GM19372 (cell line): ENCODE data around the gene CD40.

Experiments
- ATAC-seq: cut with Tn5 transposase; IDR thresholded peaks from one replicate; pipeline ENCODE4 v1.9.1; 2021; ENCODE audit warnings: mild to moderate bottlenecking, low read depth, moderate library complexity; ENCODE audit not compliant: unreplicated experiment

Gene CD40

GRCh38 chr20:46142124-46142523 lies 24.0 kb downstream of the CD40 start:
- no peak for ATAC-seq

GRCh38 chr20:46144432-46145025 lies 26.4 kb downstream of the CD40 start:
- no peak for ATAC-seq

DNA sequence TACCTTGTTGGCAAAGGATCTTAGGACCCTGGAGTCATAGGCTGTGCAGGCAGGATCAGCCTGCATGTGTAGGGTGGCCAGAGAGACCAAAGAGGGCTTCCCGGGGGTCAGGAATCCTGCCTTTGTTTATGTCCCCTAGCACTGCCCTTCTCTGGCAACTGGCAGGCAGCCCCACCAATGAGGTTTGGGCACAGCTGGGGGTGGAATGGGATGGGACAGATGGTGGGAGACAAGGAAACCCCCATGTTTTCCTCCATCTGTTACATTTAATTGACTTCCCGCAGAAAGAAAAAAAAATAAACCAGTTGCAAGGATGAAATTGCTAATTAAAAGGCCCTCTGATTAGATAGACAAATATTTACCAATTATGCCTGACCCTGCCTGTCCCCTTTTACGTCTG lies 27.6 kb downstream of the CD40 start:
- no peak for ATAC-seq

- no peak for ATAC-seq
Measured at GRCh38 chr20:46148313-46149208, 30.4 kb downstream of the CD40 start.

- no peak for ATAC-seq
Measured at GRCh38 chr20:46150943-46151342, 32.8 kb downstream of the CD40 start.

DNA sequence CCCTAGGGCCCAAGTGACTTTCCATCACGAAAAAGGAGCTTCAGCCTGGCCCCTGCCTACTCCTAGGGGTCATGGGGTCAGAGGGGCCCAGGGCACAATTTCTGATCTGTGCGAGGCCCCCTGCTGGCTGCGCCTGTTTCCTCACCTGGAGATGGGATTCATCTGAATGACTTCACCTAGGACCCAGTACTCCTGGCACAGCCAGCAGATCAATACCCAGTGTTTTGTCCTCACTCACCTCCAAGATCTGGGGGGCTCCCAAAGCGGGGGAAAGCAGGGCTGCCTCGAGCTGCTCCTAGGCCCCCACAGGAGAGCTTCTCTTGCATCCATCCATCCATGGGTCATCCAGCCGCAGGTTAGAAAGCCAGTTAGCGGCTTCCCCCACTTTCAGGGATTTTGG lies 33.8 kb downstream of the CD40 start:
- ATAC-seq, result no peak

DNA sequence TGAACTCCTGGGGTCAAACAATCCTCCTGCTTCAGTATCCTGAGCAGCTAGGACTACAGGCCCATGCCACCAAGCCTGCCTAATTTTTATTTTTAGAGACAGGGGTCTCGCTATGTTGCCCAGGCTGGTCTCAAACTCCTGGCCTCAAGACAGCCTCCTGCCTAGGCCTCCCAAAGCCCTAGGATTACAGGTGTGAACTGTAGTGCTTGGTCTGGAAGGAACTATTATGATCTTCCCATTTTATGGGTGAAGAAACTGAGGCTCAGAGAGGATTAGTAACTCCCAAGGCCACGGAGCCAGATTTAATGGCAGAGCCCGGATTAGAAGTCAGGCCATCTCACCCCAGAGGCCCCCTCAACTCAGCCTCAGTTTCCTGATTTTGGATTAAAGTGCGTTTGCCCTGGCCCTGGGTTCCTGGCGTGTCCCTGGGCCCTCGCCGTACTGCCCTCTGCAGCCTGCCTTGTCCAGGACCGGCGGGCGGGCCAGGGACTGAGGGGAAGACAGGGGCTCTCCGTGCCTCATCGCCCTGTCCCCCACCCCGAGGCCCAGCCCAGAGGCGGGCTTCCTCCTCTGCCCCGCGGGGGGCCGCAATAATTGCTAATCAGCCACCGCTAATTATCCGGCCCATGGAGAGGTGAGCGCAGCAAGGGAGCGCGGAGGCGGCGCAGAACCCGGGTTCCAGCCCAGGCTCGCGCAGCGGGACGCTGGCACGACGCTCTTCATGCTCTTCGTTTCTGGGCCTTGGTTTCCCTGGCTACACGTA lies 34.9 kb downstream of the CD40 start:
- no peak for ATAC-seq

DNA sequence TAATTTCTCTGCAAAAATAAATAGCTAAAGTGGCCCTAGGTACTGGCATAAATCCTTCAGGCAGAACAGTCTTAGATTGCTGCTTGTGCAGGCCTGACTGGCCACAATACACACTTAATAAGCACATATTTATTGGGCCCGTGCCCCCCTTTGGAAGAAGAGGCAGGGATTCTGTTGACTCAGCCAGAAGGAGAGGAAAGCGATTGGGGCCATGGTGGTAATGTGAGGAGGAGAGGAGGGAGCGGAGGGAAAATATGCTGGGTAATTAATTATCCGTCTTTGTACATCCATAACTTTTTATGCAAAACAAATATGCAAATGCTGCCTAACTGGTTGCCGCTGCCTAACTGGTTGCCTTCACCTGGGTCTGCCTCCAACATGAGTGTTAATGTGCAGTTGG lies 36.2 kb downstream of the CD40 start:
- ATAC-seq, result no peak

- no peak for ATAC-seq
Measured at GRCh38 chr20:46154796-46155195, 36.7 kb downstream of the CD40 start.

DNA sequence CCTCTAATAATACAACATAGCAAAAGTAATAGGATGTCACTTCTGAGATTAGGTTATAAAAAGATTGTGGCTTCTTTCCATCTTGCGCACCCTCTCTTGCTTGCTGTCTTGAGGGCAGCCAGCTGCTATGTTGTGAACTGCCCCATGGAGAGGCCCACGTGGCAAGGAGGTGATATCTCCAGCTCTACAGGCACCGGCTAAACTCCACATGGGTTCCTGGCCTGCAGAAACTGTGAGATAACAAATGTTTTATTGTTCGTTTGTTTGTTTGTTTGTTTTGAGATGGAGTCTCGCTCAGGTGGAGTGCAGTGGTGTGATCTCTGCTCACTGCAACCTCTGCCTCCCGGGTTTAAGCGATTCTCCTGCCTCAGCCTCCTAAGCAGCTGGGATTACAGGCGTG lies 38.0 kb downstream of the CD40 start:
- no peak for ATAC-seq

DNA sequence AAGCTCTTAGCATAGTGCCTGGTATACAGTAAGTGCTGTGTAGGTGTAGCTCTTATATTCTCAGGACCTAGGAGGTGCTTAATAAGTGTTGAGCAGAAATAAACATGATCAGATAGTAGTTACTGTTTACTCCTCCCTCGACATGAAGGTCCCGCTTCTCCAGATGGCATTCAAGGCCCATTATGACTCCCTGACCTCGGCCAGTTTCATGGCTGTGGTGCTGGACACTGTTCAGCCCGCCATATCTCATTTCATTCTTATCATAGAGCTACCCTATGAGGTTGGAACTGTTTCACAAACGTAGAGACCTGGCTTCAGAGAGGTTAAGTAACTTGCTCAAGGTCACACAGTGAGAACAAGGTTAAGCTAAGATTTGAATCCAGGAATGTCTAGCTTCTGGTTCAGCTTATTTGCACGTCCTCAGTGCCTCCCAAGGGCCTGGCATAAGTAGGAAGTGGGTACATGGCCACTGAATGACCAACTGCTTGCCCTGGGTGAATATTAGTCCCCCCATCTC lies 39.0 kb downstream of the CD40 start:
- no peak for ATAC-seq

GRCh38 chr20:46157625-46158024 lies 39.5 kb downstream of the CD40 start:
- ATAC-seq, result no peak

DNA sequence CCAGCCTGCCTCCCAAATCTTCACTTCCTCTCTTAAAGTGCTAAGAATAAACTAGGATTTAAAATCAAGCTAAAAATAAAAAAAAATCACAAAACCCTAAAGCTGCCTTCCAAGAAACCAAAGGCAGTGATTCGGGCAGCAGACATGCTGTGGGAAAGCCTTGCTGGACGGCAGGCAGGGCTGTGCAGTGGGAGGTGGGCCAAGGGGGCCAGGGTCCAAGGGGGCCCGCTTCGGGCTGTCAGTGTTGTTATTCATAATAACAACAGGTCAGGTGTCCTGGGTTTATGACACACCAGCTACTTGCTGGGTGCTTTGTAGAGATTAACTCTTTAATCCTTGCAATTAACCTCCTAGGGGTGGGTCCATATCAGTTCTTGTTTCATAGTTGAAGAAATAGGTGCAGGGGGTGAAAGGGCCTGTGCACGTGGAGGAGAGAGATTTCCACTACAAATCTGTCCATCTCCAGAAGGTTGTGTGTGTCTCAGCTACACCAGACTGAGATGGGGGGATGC lies 40.4 kb downstream of the CD40 start:
- ATAC-seq, result no peak

DNA sequence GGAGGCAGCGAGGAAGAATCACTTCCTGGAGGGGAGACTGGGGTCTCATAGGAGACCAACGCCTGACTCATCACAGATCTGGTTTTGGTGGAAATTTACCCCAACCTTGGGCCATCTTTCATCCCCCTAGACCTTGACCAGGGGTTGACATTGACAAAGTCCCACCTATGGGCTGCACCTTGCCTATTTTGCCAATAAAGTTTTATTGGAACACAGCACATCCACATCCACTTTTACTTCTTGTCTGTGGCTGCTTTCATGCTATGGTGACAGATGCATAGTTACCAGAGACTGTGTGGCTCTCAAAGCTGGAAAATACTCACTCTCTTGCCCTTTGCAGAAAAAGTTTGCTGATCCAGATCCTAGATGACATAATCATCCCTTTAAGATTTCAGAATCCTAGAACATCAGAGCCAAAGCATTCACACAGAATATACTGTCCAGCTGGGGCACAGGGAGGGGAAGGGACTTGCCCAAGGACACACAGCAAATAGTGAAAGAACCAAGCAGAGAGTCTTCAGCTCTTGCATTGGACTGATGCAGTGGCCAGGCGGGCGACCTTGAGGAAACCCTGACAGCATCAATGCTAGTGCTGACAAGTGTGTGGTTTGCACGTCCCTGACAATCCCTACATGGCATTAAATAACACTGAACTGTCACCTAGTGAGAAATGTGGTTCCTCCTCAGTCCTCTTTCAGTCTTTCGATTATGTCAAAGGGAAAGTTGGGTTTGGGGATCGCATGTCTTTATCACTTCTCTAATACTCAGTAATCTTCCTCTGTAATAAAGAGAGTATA lies 41.2 kb downstream of the CD40 start:
- no peak for ATAC-seq

- ATAC-seq, result no peak
Measured at GRCh38 chr20:46160661-46161060, 42.5 kb downstream of the CD40 start.

DNA sequence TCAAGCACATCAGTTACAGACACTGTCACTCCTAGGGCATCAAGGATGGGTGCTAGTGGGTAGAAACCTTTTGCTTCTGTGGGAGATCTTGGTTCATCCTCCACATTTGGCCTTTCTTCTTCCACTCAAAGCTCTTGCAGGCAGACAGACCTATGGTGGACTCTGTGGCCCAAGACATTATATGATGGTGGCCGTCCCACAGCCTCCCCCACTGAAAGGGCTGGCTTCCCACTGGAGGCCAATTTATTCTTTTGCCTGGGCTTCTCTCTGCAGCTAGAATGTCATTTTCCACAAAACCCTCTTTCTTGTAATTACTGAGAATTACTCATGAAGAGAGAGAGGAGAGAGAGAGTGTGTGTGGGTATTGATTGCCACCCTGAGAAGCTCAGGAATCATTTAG lies 43.8 kb downstream of the CD40 start:
- ATAC-seq, result no peak

GRCh38 chr20:46164254-46164653 lies 46.1 kb downstream of the CD40 start:
- no peak for ATAC-seq

DNA sequence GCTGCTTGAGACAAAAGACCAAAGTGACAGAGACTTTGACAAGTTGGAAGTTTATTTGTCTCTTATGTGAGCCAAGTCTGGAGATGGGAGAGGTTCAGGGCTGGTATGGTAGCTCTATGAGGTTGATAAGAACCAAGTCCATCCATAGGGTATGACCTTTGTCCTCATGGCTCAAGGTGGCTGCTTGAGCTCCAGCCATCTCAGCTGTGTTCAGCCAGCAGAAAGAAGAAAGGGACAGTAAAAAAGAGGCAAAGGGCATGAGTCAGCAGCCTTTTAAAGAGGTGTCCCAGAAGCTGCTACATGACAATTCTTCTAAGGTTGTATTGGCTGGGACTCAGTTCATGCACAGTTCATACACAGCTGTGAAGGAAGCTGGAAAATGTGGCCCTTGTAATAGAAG lies 49.0 kb downstream of the CD40 start:
- no peak for ATAC-seq

- no peak for ATAC-seq
Measured at GRCh38 chr20:46168438-46168837, 50.3 kb downstream of the CD40 start.
